Measurements from ENCODE around the gene MIPOL1. TPM values are rescaled to one million over a fixed set of nuclear protein-coding genes. Genes with fewer than 3 reads are reported as not detected.
"Not testable (repeated sequence)": the region's sequence is repeated elsewhere in the genome, so short reads cannot be mapped to it uniquely, and the experiment has no call there.

Gene MIPOL1
- total RNA-seq, 2 experiments from 2014 or later, result 0.15 TPM; not detected in 1

- intact Hi-C loops (cut with micrococcal nuclease), result no loop called here
- no peak overlapping the region for H3K27ac Mint-ChIP-seq
- H3K36me3 Mint-ChIP-seq (ENCODE audit: low read depth), result no peaks in the 10 kb centered on the region
- no peak for DNase-seq
- no peaks in the 10 kb centered on the region for H3K4me1 Mint-ChIP-seq (ENCODE audit: low read depth)
- H3K27me3 Mint-ChIP-seq (ENCODE audit: low read depth), result no peaks in the 10 kb centered on the region
- H3K4me3 Mint-ChIP-seq, result no peak overlapping the region
- H3K9me3 Mint-ChIP-seq, result peaks cover 2% of the 10 kb centered on the region
- CTCF ChIA-PET, result no interaction called here
Observed at GRCh38 chr14:37508503-37508902, 310.8 kb downstream of the MIPOL1 start.

GRCh38 chr14:37512173-37512572, 314.4 kb downstream of the MIPOL1 start:
- H3K4me3 Mint-ChIP-seq, result no peak overlapping the region
- no peak overlapping the region for H3K27ac Mint-ChIP-seq
- no peaks in the 10 kb centered on the region for H3K36me3 Mint-ChIP-seq (ENCODE audit: low read depth)
- H3K4me1 Mint-ChIP-seq (ENCODE audit: low read depth), result no peaks in the 10 kb centered on the region
- H3K27me3 Mint-ChIP-seq (ENCODE audit: low read depth), result no peaks in the 10 kb centered on the region
- no peaks in the 10 kb centered on the region for H3K9me3 Mint-ChIP-seq
- no peak for DNase-seq
- intact Hi-C loops (cut with micrococcal nuclease), result no loop called here
- CTCF ChIA-PET, result no interaction called here

DNA sequence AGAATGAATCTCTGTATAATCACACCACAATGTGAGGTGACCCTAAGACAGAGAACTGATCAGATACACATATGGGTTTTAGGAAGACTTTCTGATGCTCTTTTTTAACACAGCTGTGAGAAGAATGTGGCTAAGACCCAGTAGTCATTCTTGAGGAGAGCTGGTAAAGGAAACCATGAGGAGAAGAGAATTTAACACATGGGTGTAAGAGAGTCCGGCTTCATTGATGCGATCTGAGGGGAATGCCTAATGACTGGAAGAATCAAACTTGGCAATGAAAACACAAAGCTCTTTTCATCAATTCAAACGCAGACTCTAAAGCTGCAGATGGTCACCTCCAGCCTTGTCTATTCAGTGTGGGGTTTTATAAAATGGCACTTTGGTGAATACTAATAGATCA, 318.0 kb downstream of the MIPOL1 start:
- H3K4me3 Mint-ChIP-seq, result no peak overlapping the region
- DNase-seq, result no peak
- CTCF ChIA-PET, result no interaction called here
- intact Hi-C loops (cut with micrococcal nuclease), result no loop called here
- no peaks in the 10 kb centered on the region for H3K36me3 Mint-ChIP-seq (ENCODE audit: low read depth)
- H3K27ac Mint-ChIP-seq, result no peak overlapping the region
- no peaks in the 10 kb centered on the region for H3K9me3 Mint-ChIP-seq
- H3K4me1 Mint-ChIP-seq (ENCODE audit: low read depth), result no peaks in the 10 kb centered on the region
- no peaks in the 10 kb centered on the region for H3K27me3 Mint-ChIP-seq (ENCODE audit: low read depth)

- CTCF ChIA-PET, result no interaction called here
- Mint-ChIP-seq H3K36me3 (ENCODE audit: low read depth) (no peaks in the 10 kb centered on the region), H3K4me3 (no peak overlapping the region), H3K9me3 (peaks cover 3% of the 10 kb centered on the region), H3K4me1 (ENCODE audit: low read depth) (no peaks in the 10 kb centered on the region), H3K27ac (no peak overlapping the region), H3K27me3 (ENCODE audit: low read depth) (peaks cover 3% of the 10 kb centered on the region)
- intact Hi-C loops (cut with micrococcal nuclease), result no loop called here
- DNase-seq, result no peak
Observed at GRCh38 chr14:37526994-37527393, 329.3 kb downstream of the MIPOL1 start.

DNA sequence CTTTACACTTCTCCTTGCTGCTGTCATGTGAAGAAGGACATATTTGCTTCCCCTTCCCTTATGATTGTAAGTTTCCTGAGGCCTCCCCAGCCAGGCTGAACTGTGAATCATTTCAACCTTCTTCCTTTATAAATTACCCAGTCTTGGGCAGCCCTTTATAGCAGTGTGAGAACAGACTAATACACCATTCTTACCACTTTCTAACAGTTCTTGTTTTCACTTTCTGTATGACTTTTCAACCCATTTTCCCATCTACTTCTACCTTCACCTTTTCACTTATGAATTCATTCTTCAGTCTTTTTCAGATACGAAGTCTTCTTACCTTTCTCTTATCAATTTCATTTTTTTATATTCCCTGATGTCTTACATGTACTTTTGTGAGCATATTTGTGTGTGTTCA, 342.3 kb downstream of the MIPOL1 start:
- CTCF ChIA-PET, result no interaction called here
- Mint-ChIP-seq H3K9me3 (peaks cover 3% of the 10 kb centered on the region), H3K27ac (no peak overlapping the region)

GRCh38 chr14:37544407-37544806, 346.7 kb downstream of the MIPOL1 start:
- Mint-ChIP-seq H3K4me3 (no peak overlapping the region), H3K4me1 (ENCODE audit: low read depth) (no peaks in the 10 kb centered on the region), H3K27me3 (ENCODE audit: low read depth) (no peaks in the 10 kb centered on the region), H3K36me3 (ENCODE audit: low read depth) (no peaks in the 10 kb centered on the region), H3K9me3 (no peaks in the 10 kb centered on the region), H3K27ac (no peak overlapping the region)
- intact Hi-C loops (cut with micrococcal nuclease), result no loop called here
- no peak for DNase-seq
- CTCF ChIA-PET, result interaction anchor here (0.6 kb wide), 2 partner anchors 140 to 258 kb away, joined by 4 to 5 read pairs; no protein-coding TSS in a partner anchor

More for the DNA sequence above, 342.3 kb downstream of the MIPOL1 start:
- Mint-ChIP-seq H3K4me3 (no peak overlapping the region), H3K27me3 (ENCODE audit: low read depth) (no peaks in the 10 kb centered on the region), H3K36me3 (ENCODE audit: low read depth) (no peaks in the 10 kb centered on the region), H3K4me1 (ENCODE audit: low read depth) (no peaks in the 10 kb centered on the region)
- intact Hi-C loops (cut with micrococcal nuclease), result no loop called here
- DNase-seq, result no peak

DNA sequence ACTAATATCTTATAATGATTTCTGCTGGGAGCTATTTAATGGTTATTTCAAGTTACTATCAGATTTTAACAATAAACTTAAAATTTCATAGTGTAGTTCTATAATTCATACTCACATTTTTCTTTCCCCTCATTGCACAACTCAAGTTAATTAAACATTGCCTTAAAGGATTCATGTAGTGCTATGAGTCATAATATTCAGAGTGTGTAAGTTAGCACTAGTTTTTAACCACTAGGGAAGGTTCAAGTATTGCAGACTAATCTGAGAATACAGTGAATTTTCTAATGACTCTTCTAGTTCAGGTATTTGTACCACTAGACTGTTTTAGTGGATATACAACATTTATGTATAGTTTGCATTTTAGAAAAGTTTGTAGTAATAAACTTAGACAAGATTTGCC, 347.4 kb downstream of the MIPOL1 start:
- Mint-ChIP-seq H3K4me3 (no peak overlapping the region), H3K9me3 (no peaks in the 10 kb centered on the region), H3K27ac (no peak overlapping the region), H3K27me3 (ENCODE audit: low read depth) (no peaks in the 10 kb centered on the region), H3K36me3 (ENCODE audit: low read depth) (no peaks in the 10 kb centered on the region), H3K4me1 (ENCODE audit: low read depth) (no peaks in the 10 kb centered on the region)
- DNase-seq, result no peak
- intact Hi-C loops (cut with micrococcal nuclease), result no loop called here
- CTCF ChIA-PET, result interaction anchor here (0.6 kb wide), 2 partner anchors 141 to 257 kb away, joined by 4 to 5 read pairs; no protein-coding TSS in a partner anchor

DNA sequence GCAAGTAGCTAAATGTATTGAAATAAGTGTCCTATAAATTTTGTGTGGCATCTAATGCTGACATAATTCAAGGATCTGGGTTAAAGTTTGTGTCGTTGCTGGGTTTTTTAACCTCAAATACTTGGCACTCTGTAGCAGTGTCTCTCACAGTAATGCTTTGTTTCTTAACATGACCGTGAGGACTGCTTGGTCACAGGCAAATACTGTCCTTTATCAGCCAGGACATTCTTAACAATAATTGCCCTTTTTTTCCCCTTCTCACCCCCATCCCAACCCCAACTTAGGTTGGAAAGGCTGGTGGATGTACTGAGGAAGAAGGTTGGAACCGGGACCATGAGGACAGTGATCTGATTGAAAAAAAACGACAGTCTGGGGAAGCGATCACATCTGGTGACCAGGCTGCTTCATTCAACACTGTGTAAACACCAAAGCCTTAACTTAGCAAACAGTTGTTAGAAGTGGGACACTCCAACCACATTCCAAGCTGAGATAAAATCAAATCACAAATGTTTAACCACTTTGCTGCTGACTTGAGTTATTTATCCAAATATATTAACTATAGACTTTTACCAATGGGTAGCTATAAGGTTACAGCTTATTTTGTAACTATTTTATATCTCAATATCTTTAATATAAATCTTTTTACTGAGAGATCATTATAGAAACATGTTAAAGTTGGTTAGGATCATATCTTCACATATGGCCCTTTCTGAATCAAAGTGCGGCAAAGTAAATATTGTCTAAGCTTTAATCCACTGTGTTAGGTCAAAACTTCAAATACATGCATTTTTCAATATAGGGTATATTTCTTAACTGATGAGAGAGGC, 349.1 kb downstream of the MIPOL1 start:
- H3K27ac Mint-ChIP-seq, result no peak overlapping the region
- H3K4me1 Mint-ChIP-seq (ENCODE audit: low read depth), result no peaks in the 10 kb centered on the region
- intact Hi-C loops (cut with micrococcal nuclease), result no loop called here
- no peaks in the 10 kb centered on the region for H3K9me3 Mint-ChIP-seq
- CTCF ChIA-PET, result no interaction called here
- no peaks in the 10 kb centered on the region for H3K27me3 Mint-ChIP-seq (ENCODE audit: low read depth)
- no peaks in the 10 kb centered on the region for H3K36me3 Mint-ChIP-seq (ENCODE audit: low read depth)
- DNase-seq, result no peak
- H3K4me3 Mint-ChIP-seq, result no peak overlapping the region

DNA sequence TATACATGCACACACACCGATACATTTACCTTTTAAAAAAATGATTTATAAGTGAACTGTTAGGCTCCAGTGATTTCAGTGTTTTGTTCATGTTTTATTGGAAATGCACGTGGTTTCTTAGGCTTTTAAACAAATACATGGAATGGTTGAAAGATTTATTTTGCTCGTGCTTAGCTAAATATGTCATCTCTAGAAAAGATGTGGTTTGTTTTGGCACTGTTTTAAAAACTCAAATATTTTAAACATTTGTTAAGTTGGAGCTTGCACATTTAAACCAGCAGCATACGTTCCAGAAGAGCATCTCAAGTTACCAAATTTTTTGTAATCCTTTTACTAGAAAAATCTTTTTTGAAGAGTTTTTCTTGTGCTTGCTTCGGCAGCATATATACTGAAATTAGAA, 352.8 kb downstream of the MIPOL1 start:
- intact Hi-C loops (cut with micrococcal nuclease), result no loop called here
- Mint-ChIP-seq H3K27me3 (ENCODE audit: low read depth) (no peaks in the 10 kb centered on the region), H3K4me3 (no peak overlapping the region), H3K4me1 (ENCODE audit: low read depth) (no peaks in the 10 kb centered on the region), H3K36me3 (ENCODE audit: low read depth) (no peaks in the 10 kb centered on the region), H3K9me3 (peaks cover 5% of the 10 kb centered on the region), H3K27ac (no peak overlapping the region)
- CTCF ChIA-PET, result no interaction called here
- DNase-seq, result no peak

GRCh38 chr14:37551119-37551518, 353.4 kb downstream of the MIPOL1 start:
- H3K27me3 Mint-ChIP-seq (ENCODE audit: low read depth), result no peaks in the 10 kb centered on the region
- H3K27ac Mint-ChIP-seq, result no peak overlapping the region
- H3K9me3 Mint-ChIP-seq, result peaks cover 5% of the 10 kb centered on the region
- DNase-seq, result no peak
- H3K36me3 Mint-ChIP-seq (ENCODE audit: low read depth), result no peaks in the 10 kb centered on the region
- H3K4me3 Mint-ChIP-seq, result no peak overlapping the region
- CTCF ChIA-PET, result no interaction called here
- intact Hi-C loops (cut with micrococcal nuclease), result no loop called here
- no peaks in the 10 kb centered on the region for H3K4me1 Mint-ChIP-seq (ENCODE audit: low read depth)

DNA sequence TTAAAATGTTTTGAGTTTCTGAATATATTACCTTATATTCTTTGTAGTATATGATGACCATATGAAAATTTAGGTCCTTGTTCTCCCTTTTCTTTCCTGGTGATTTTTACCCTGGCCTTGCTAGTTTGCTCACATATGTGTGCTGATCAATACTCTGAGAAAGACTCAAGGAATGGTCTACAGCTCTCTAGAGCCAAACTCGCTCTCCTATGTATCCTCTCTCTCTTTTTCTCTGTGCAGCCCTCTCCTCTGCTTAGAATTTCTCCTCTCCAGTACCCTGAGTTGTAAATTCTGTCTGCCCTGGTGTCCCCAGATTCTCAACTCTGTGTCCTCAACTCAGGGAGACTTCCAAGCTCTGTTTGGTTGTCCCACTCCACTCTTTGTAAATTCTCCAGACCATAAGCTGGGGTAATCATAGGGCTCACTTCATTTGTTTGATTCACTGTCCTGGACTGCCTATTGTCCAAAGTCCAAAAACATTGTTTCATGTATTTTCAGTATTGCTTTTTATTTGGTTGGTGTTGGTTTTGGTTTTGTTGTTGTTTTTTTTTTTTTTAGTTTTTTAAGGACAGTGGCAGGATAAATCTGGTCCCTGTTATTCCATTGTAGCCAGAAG, 356.3 kb downstream of the MIPOL1 start:
- intact Hi-C loops (cut with micrococcal nuclease), result no loop called here
- H3K27ac Mint-ChIP-seq, result no peak overlapping the region
- no peaks in the 10 kb centered on the region for H3K36me3 Mint-ChIP-seq (ENCODE audit: low read depth)
- peaks cover 6% of the 10 kb centered on the region for H3K9me3 Mint-ChIP-seq
- CTCF ChIA-PET, result no interaction called here
- no peak for DNase-seq
- H3K27me3 Mint-ChIP-seq (ENCODE audit: low read depth), result no peaks in the 10 kb centered on the region
- H3K4me1 Mint-ChIP-seq (ENCODE audit: low read depth), result no peaks in the 10 kb centered on the region
- H3K4me3 Mint-ChIP-seq, result no peak overlapping the region

DNA sequence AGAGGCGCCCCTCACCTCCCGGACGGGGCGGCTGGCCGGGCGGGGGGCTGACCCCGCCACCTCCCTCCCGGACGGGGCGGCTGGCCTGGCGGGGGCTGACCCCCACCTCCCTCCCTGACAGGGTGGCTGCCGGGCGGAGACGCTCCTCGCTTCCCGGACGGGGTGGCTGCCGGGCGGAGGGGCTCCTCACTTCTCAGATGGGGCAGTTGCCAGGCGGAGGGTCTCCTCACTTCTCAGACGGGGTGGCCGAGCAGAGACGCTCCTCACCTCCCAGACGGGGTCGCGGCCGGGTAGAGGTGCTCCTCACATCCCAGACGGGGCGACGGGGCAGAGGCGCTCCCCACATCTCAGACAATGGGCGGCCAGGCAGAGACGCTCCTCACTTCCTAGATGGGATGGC, 357.9 kb downstream of the MIPOL1 start:
- H3K9me3 Mint-ChIP-seq; intact Hi-C loops (cut with micrococcal nuclease); CTCF ChIA-PET; DNase-seq; H3K27me3 Mint-ChIP-seq (ENCODE audit: low read depth); H3K4me3 Mint-ChIP-seq; H3K4me1 Mint-ChIP-seq (ENCODE audit: low read depth); H3K36me3 Mint-ChIP-seq (ENCODE audit: low read depth); H3K27ac Mint-ChIP-seq: not testable (repeated sequence)

- H3K4me3 Mint-ChIP-seq, result no peak overlapping the region
- DNase-seq, result no peak
- no peak overlapping the region for H3K27ac Mint-ChIP-seq
- peaks cover 4% of the 10 kb centered on the region for H3K9me3 Mint-ChIP-seq
- H3K36me3 Mint-ChIP-seq (ENCODE audit: low read depth), result no peaks in the 10 kb centered on the region
- CTCF ChIA-PET, result no interaction called here
- intact Hi-C loops (cut with micrococcal nuclease), result no loop called here
- H3K27me3 Mint-ChIP-seq (ENCODE audit: low read depth), result no peaks in the 10 kb centered on the region
- H3K4me1 Mint-ChIP-seq (ENCODE audit: low read depth), result no peaks in the 10 kb centered on the region
Observed at GRCh38 chr14:37558740-37559139, 361.0 kb downstream of the MIPOL1 start.

Measured in activated naive CD4-positive, alpha-beta T cell treated with anti-CD3 and anti-CD28 coated beads for 36 hours (primary cell).